GM23338 (cell line): ENCODE data around the gene DNAJC13. TPM values are rescaled to one million over a fixed set of nuclear protein-coding genes. Genes with fewer than 3 reads are reported as not detected.

ENCODE experiments used
- ATAC-seq: fragments of 200-7000 bp; cut with Tn5 transposase; 3 replicates; pipeline ENCODE4 v1.9.1; 2020
- DNase-seq: peaks from one replicate; pipeline ENCODE4 v3.0.0-alpha.2; 2015; ENCODE audit warnings: low spot score
- H2AFZ ChIP-seq: fragments of 200-600 bp; sonication (generic); 2 replicates; pipeline ENCODE4 v1.8.0; 2016; ENCODE audit warnings: antibody characterized with exemption, mild to moderate bottlenecking, moderate library complexity
- H3F3A ChIP-seq: fragments of 200-600 bp; sonication (generic); replicated peaks from 2 replicates; pipeline ENCODE4 v1.8.0; 2017; ENCODE audit warnings: antibody characterized with exemption, mixed run types, low read depth
- H3K27ac ChIP-seq: fragments of 200-600 bp; sonication (generic); 2 replicates; pipeline ENCODE4 v1.6.1; 2016; ENCODE audit warnings: low read depth
- H3K27me3 ChIP-seq: fragments of 200-600 bp; sonication (generic); 2 replicates; pipeline ENCODE4 v1.8.0; 2016; ENCODE audit warnings: mild to moderate bottlenecking, mixed run types, moderate library complexity; ENCODE audit not compliant: insufficient read depth
- H3K36me3 ChIP-seq: fragments of 200-600 bp; sonication (generic); 2 replicates; pipeline ENCODE4 v1.8.0; 2016; ENCODE audit warnings: mild to moderate bottlenecking; ENCODE audit not compliant: insufficient read depth
- H3K4me1 ChIP-seq: fragments of 200-600 bp; sonication (generic); 2 replicates; pipeline ENCODE4 v1.8.0; 2016; ENCODE audit warnings: mild to moderate bottlenecking, moderate library complexity; ENCODE audit not compliant: insufficient read depth
- H3K4me2 ChIP-seq: fragments of 200-600 bp; sonication (generic); 2 replicates; pipeline ENCODE4 v1.7.1; 2017; ENCODE audit warnings: mixed run types
- H3K4me3 ChIP-seq: fragments of 200-600 bp; sonication (generic); 2 replicates; pipeline ENCODE4 v1.6.1; 2016; ENCODE audit warnings: mixed run types
- H3K79me2 ChIP-seq: fragments of 200-600 bp; sonication (generic); replicated peaks from 2 replicates; pipeline ENCODE4 v1.8.0; 2017; ENCODE audit warnings: mild to moderate bottlenecking; ENCODE audit not compliant: insufficient read depth
- H3K9me2 ChIP-seq: fragments of 200-600 bp; sonication (generic); 2 replicates; pipeline ENCODE4 v1.8.0; 2017; ENCODE audit not compliant: insufficient read depth
- H4K20me1 ChIP-seq: fragments of 200-600 bp; sonication (generic); replicated peaks from 2 replicates; pipeline ENCODE4 v1.8.0; 2017; ENCODE audit warnings: mild to moderate bottlenecking; ENCODE audit not compliant: insufficient read depth
- H3K27ac Mint-ChIP-seq: 2 replicates; pipeline ENCODE4 v1.8.0; 2020; ENCODE audit warnings: inconsistent platforms, mild to moderate bottlenecking, moderate library complexity, mixed read lengths
- H3K27me3 Mint-ChIP-seq: 3 replicates; pipeline ENCODE4 v1.8.0; 2022; ENCODE audit warnings: low read depth, mild to moderate bottlenecking, moderate library complexity, mixed read lengths, inconsistent platforms; ENCODE audit not compliant: insufficient read depth, poor library complexity
- H3K36me3 Mint-ChIP-seq: 3 replicates; pipeline ENCODE4 v1.8.0; 2021; ENCODE audit warnings: low read depth, mild to moderate bottlenecking, inconsistent platforms, moderate library complexity, mixed read lengths
- H3K4me1 Mint-ChIP-seq: 3 replicates; pipeline ENCODE4 v1.8.0; 2020; ENCODE audit warnings: mild to moderate bottlenecking, inconsistent platforms, mixed read lengths
- H3K4me3 Mint-ChIP-seq: 3 replicates; pipeline ENCODE4 v1.8.0; 2021; ENCODE audit warnings: moderate library complexity, mild to moderate bottlenecking, inconsistent platforms, mixed read lengths
- H3K9me3 Mint-ChIP-seq: 3 replicates; pipeline ENCODE4 v1.8.0; 2020; ENCODE audit warnings: moderate library complexity, mild to moderate bottlenecking, inconsistent platforms, mixed read lengths
- CTCF ChIP-seq, 2 experiments: fragments of 200-600 bp in 1 of 2; sonication (generic) in 1 of 2; conservative IDR thresholded peaks; 2 replicates each; pipeline versions ENCODE4 v1.5.1 to v1.6.1; 2016 to 2017; ENCODE audit warnings: antibody characterized with exemption in 2 of 2, low read depth in 2 of 2, mild to moderate bottlenecking in 2 of 2, moderate library complexity in 1 of 2
- ETS1 ChIP-seq: IDR thresholded peaks from 2 replicates; pipeline ENCODE4 v1.6.1; 2016; ENCODE audit warnings: antibody characterized with exemption
- EZH2 ChIP-seq: fragments of 200-600 bp; sonication (generic); IDR thresholded peaks from one replicate; pipeline ENCODE4 v1.8.0; 2017; ENCODE audit warnings: antibody characterized with exemption, mild to moderate bottlenecking, low read depth; ENCODE audit not compliant: unreplicated experiment
- JUNB ChIP-seq: IDR thresholded peaks from one replicate; pipeline ENCODE4 v1.6.1; 2016; ENCODE audit warnings: antibody characterized with exemption; ENCODE audit not compliant: unreplicated experiment
- ZNF462 ChIP-seq: fragments of 250-450 bp; sonication (Bioruptor Pico); IDR thresholded peaks from 2 replicates; pipeline ENCODE4 v1.5.0; 2020; ENCODE audit warnings: mild to moderate bottlenecking, moderate library complexity
- polyA plus RNA-seq: library from polyadenylated mRNA; unstranded; fragments of >200 nt; fragmentation: Nextera tagmentation; extraction: Ambion mirVana; gene quantifications from 2 replicates; pipeline ENCODE4 v1.2.1, GENCODE V29; 2016
- total RNA-seq: library from RNA; depleted of rRNA; stranded (reverse); fragments of >200 nt; shearing (Covaris generic); gene quantifications from 2 replicates; pipeline ENCODE4 v1.2.3, GENCODE V29; 2014

The DNAJC13 gene
- total and polyA plus RNA-seq, 2 experiments from 2014 or later: 8.3 to 33.6 TPM

- H3K27me3 Mint-ChIP-seq: peaks cover 4% of the 10 kb centered on the region
- H3K27ac ChIP-seq: no peak overlapping the region
- DNase-seq (no peak), ATAC-seq (no peak)
- no peak overlapping the region for H3K27ac Mint-ChIP-seq
- peaks cover 2% of the 10 kb centered on the region; the same call in 1 of the 3 replicates for H3K36me3 Mint-ChIP-seq
- H3K4me1 Mint-ChIP-seq: peaks cover 7% of the 10 kb centered on the region
- H3K9me2 ChIP-seq: no peaks in the 10 kb centered on the region
- H3K9me3 Mint-ChIP-seq: no peaks in the 10 kb centered on the region; the same call in 2 of the 3 replicates
- no peak overlapping the region for H2AFZ ChIP-seq
- no peak overlapping the region for H3K4me3 ChIP-seq
- no peak overlapping the region for H3K4me3 Mint-ChIP-seq
- no peaks in the 10 kb centered on the region for H3K27me3 ChIP-seq
- peaks cover 3% of the 10 kb centered on the region; the same call in 1 of the 2 replicates for H4K20me1 ChIP-seq
- no peaks in the 10 kb centered on the region for H3F3A ChIP-seq
- H3K4me1 ChIP-seq: peaks cover 6% of the 10 kb centered on the region
- no peak for TF ChIP-seq ETS1
- no peak for TF ChIP-seq CTCF (conservative IDR thresholded peaks at IDR 0.05; ENCODE audit: low read depth in 2 of 2)
- TF ChIP-seq JUNB: no peak
- no peak for TF ChIP-seq EZH2
- no peak for TF ChIP-seq ZNF462 (CRISPR knock-in tag)
- no peak overlapping the region for H3K4me2 ChIP-seq
- H3K79me2 ChIP-seq: peaks cover 92% of the 10 kb centered on the region
- H3K36me3 ChIP-seq: no peaks in the 10 kb centered on the region
Observed at GRCh38 chr3:132421832-132422231, 4.5 kb downstream of the DNAJC13 start.
